ENCODE measurements around the gene HM13. TPM values are rescaled to one million over a fixed set of nuclear protein-coding genes. Genes with fewer than 3 reads are reported as not detected.

The HM13 gene
- total and polyA plus RNA-seq, 2 experiments from 2014 or later, result 126 to 150 TPM

DNA sequence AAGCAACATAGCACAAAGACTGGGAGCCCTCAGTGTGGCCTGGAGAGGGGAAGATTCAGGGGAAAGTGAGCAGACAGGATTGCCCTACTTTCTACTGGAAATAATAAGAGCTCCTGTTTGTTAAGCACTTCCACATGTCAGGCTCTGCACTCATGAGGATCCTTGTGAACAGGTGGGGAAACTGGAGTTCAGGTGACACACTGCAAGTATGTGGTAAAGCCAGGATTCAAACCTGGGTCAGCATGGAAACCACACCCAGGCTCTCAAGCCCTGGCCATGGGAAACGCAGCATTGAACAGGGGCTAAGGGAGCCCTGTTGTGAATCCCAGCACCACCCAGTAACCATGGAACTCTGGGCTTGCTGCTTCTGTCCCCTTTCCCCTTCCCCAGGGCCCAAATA, 48.0 kb downstream of the HM13 start:
- ATAC-seq (no peak), DNase-seq (ENCODE audit: low spot score) (no peak)
- H3K79me2 ChIP-seq (replicated peaks; ENCODE audit: insufficient read depth), result no peaks in the 10 kb centered on the region
- Mint-ChIP-seq H3K27me3 (ENCODE audit: insufficient read depth, low read depth, poor library complexity) (peaks cover 51% of the 10 kb centered on the region), H3K36me3 (ENCODE audit: low read depth) (peaks cover 85% of the 10 kb centered on the region), H3K9me3 (peaks cover under 1% of the 10 kb centered on the region; the same call in 1 of the 3 replicates), H3K4me1 (peaks cover 29% of the 10 kb centered on the region), H3K4me3 (no peak overlapping the region), H3K27ac (no peak overlapping the region)
- peaks cover 26% of the 10 kb centered on the region for H3K4me1 ChIP-seq (ENCODE audit: insufficient read depth)
- H3K4me3 ChIP-seq, result no peak overlapping the region
- H3K27me3 ChIP-seq (ENCODE audit: insufficient read depth), result no peaks in the 10 kb centered on the region
- no peak overlapping the region for H2AFZ ChIP-seq
- H3K9me2 ChIP-seq (ENCODE audit: insufficient read depth), result no peaks in the 10 kb centered on the region
- H3K27ac ChIP-seq (ENCODE audit: low read depth), result peak overlapping the region; percentile 60
- H3K36me3 ChIP-seq (ENCODE audit: insufficient read depth), result peaks cover 55% of the 10 kb centered on the region
- no peak overlapping the region for H3K4me2 ChIP-seq
- peaks cover 74% of the 10 kb centered on the region for H3F3A ChIP-seq (replicated peaks; ENCODE audit: low read depth)
- H4K20me1 ChIP-seq (replicated peaks; ENCODE audit: insufficient read depth), result peaks cover 27% of the 10 kb centered on the region; the same call in 1 of the 2 replicates
- TF ChIP-seq NANOG (IDR thresholded peaks at IDR 0.05; ENCODE audit: borderline replicate concordance) (no peak), EZH2 (IDR thresholded peaks at IDR 0.05; ENCODE audit: low read depth, unreplicated experiment) (no peak), POLR2AphosphoS5 (IDR thresholded peaks at IDR 0.05; ENCODE audit: low read depth) (no peak), STAT1 (IDR thresholded peaks at IDR 0.05; ENCODE audit: unreplicated experiment) (no peak), CREB1 (CRISPR knock-in tag; IDR thresholded peaks at IDR 0.05; ENCODE audit: low read depth) (no peak), ZNF114 (CRISPR knock-in tag; IDR thresholded peaks at IDR 0.05) (no peak), ZNF331 (CRISPR knock-in tag; IDR thresholded peaks at IDR 0.05; ENCODE audit: low read depth) (no peak), JUNB (IDR thresholded peaks at IDR 0.05; ENCODE audit: unreplicated experiment) (no peak), EZH2phosphoT487 (IDR thresholded peaks at IDR 0.05; ENCODE audit: unreplicated experiment) (no peak)
- TF ChIP-seq, protein P1, sequence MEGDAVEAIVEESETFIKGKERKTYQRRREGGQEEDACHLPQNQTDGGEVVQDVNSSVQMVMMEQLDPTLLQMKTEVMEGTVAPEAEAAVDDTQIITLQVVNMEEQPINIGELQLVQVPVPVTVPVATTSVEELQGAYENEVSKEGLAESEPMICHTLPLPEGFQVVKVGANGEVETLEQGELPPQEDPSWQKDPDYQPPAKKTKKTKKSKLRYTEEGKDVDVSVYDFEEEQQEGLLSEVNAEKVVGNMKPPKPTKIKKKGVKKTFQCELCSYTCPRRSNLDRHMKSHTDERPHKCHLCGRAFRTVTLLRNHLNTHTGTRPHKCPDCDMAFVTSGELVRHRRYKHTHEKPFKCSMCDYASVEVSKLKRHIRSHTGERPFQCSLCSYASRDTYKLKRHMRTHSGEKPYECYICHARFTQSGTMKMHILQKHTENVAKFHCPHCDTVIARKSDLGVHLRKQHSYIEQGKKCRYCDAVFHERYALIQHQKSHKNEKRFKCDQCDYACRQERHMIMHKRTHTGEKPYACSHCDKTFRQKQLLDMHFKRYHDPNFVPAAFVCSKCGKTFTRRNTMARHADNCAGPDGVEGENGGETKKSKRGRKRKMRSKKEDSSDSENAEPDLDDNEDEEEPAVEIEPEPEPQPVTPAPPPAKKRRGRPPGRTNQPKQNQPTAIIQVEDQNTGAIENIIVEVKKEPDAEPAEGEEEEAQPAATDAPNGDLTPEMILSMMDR (conservative IDR thresholded peaks at IDR 0.05; ENCODE audit: low read depth in 2 of 2), result no peak
- TF ChIP-seq, protein P2, sequence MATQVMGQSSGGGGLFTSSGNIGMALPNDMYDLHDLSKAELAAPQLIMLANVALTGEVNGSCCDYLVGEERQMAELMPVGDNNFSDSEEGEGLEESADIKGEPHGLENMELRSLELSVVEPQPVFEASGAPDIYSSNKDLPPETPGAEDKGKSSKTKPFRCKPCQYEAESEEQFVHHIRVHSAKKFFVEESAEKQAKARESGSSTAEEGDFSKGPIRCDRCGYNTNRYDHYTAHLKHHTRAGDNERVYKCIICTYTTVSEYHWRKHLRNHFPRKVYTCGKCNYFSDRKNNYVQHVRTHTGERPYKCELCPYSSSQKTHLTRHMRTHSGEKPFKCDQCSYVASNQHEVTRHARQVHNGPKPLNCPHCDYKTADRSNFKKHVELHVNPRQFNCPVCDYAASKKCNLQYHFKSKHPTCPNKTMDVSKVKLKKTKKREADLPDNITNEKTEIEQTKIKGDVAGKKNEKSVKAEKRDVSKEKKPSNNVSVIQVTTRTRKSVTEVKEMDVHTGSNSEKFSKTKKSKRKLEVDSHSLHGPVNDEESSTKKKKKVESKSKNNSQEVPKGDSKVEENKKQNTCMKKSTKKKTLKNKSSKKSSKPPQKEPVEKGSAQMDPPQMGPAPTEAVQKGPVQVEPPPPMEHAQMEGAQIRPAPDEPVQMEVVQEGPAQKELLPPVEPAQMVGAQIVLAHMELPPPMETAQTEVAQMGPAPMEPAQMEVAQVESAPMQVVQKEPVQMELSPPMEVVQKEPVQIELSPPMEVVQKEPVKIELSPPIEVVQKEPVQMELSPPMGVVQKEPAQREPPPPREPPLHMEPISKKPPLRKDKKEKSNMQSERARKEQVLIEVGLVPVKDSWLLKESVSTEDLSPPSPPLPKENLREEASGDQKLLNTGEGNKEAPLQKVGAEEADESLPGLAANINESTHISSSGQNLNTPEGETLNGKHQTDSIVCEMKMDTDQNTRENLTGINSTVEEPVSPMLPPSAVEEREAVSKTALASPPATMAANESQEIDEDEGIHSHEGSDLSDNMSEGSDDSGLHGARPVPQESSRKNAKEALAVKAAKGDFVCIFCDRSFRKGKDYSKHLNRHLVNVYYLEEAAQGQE (IDR thresholded peaks at IDR 0.05; ENCODE audit: unreplicated experiment), result no peak
- TF ChIP-seq, protein P3, sequence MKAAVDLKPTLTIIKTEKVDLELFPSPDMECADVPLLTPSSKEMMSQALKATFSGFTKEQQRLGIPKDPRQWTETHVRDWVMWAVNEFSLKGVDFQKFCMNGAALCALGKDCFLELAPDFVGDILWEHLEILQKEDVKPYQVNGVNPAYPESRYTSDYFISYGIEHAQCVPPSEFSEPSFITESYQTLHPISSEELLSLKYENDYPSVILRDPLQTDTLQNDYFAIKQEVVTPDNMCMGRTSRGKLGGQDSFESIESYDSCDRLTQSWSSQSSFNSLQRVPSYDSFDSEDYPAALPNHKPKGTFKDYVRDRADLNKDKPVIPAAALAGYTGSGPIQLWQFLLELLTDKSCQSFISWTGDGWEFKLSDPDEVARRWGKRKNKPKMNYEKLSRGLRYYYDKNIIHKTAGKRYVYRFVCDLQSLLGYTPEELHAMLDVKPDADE (IDR thresholded peaks at IDR 0.05), result no peak
- TF ChIP-seq, protein P4, sequence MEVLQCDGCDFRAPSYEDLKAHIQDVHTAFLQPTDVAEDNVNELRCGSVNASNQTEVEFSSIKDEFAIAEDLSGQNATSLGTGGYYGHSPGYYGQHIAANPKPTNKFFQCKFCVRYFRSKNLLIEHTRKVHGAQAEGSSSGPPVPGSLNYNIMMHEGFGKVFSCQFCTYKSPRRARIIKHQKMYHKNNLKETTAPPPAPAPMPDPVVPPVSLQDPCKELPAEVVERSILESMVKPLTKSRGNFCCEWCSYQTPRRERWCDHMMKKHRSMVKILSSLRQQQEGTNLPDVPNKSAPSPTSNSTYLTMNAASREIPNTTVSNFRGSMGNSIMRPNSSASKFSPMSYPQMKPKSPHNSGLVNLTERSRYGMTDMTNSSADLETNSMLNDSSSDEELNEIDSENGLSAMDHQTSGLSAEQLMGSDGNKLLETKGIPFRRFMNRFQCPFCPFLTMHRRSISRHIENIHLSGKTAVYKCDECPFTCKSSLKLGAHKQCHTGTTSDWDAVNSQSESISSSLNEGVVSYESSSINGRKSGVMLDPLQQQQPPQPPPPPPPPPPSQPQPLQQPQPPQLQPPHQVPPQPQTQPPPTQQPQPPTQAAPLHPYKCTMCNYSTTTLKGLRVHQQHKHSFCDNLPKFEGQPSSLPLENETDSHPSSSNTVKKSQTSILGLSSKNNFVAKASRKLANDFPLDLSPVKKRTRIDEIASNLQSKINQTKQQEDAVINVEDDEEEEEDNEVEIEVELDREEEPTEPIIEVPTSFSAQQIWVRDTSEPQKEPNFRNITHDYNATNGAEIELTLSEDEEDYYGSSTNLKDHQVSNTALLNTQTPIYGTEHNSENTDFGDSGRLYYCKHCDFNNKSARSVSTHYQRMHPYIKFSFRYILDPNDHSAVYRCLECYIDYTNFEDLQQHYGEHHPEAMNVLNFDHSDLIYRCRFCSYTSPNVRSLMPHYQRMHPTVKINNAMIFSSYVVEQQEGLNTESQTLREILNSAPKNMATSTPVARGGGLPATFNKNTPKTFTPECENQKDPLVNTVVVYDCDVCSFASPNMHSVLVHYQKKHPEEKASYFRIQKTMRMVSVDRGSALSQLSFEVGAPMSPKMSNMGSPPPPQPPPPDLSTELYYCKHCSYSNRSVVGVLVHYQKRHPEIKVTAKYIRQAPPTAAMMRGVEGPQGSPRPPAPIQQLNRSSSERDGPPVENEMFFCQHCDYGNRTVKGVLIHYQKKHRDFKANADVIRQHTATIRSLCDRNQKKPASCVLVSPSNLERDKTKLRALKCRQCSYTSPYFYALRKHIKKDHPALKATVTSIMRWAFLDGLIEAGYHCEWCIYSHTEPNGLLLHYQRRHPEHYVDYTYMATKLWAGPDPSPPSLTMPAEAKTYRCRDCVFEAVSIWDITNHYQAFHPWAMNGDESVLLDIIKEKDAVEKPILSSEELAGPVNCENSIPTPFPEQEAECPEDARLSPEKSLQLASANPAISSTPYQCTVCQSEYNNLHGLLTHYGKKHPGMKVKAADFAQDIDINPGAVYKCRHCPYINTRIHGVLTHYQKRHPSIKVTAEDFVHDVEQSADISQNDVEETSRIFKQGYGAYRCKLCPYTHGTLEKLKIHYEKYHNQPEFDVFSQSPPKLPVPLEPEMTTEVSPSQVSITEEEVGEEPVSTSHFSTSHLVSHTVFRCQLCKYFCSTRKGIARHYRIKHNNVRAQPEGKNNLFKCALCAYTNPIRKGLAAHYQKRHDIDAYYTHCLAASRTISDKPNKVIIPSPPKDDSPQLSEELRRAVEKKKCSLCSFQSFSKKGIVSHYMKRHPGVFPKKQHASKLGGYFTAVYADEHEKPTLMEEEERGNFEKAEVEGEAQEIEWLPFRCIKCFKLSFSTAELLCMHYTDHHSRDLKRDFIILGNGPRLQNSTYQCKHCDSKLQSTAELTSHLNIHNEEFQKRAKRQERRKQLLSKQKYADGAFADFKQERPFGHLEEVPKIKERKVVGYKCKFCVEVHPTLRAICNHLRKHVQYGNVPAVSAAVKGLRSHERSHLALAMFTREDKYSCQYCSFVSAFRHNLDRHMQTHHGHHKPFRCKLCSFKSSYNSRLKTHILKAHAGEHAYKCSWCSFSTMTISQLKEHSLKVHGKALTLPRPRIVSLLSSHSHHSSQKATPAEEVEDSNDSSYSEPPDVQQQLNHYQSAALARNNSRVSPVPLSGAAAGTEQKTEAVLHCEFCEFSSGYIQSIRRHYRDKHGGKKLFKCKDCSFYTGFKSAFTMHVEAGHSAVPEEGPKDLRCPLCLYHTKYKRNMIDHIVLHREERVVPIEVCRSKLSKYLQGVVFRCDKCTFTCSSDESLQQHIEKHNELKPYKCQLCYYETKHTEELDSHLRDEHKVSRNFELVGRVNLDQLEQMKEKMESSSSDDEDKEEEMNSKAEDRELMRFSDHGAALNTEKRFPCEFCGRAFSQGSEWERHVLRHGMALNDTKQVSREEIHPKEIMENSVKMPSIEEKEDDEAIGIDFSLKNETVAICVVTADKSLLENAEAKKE (CRISPR knock-in tag; IDR thresholded peaks at IDR 0.05), result no peak

Measured in GM23338 (cell line).